Endothelial cell of umbilical vein (primary cell): Measurements from ENCODE around the gene ZNF311.

Source experiments
- EZH2 ChIP-seq: IDR thresholded peaks from 2 replicates; pipeline ENCODE4 v1.6.1; 2012; ENCODE audit warnings: borderline replicate concordance, low read depth, mild to moderate bottlenecking, moderate library complexity, low read length, inconsistent platforms; ENCODE audit not compliant: severe bottlenecking
- MYC ChIP-seq: IDR thresholded peaks from one replicate; pipeline ENCODE4 v1.6.1; 2011; ENCODE audit warnings: mild to moderate bottlenecking, low read depth, low read length
- POLR2A ChIP-seq: IDR thresholded peaks from 2 replicates; pipeline ENCODE4 v1.6.1; 2012; ENCODE audit warnings: low read depth, mild to moderate bottlenecking, control low read depth, low read length
- POLR2AphosphoS5 ChIP-seq: IDR thresholded peaks from 2 replicates; pipeline ENCODE4 v1.6.1; 2012; ENCODE audit warnings: low read depth, mild to moderate bottlenecking, control low read depth, low read length, moderate library complexity; ENCODE audit not compliant: insufficient read depth
- TF ChIP-seq, protein P1 (sequence below), 2 donors: IDR thresholded peaks; 1 replicate in 1 of 2; 2 replicates in 1 of 2; pipeline ENCODE4 v1.5.1; 2011; ENCODE audit warnings: low read length in 2 of 2, mild to moderate bottlenecking in 2 of 2, moderate library complexity in 2 of 2, control low read depth in 1 of 2, inconsistent platforms in 1 of 2, low read depth in 1 of 2; ENCODE audit not compliant: insufficient read depth in 1 of 2; ENCODE audit errors: extremely low read depth in 1 of 2

DNA sequence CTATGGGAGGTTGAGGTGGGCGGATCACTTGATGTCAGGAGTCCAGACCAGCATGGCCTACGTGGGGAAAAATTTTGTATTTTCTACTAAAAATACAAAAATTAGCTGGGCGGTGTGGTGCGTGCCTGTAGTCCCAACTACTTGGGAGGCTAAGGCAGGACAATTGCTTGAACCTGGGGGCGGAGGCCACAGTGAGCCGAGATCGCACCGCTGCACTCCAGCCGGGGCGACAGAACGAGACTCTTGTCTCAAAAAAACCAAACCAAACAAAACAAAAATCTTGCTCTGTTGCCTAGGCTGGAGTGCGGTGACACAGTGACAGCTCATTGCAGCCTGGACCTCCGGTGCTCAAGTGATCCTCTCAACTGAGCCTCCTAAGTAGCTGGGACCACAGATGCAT lies 23.7 kb upstream of the ZNF311 start:
- TF ChIP-seq, protein P1, sequence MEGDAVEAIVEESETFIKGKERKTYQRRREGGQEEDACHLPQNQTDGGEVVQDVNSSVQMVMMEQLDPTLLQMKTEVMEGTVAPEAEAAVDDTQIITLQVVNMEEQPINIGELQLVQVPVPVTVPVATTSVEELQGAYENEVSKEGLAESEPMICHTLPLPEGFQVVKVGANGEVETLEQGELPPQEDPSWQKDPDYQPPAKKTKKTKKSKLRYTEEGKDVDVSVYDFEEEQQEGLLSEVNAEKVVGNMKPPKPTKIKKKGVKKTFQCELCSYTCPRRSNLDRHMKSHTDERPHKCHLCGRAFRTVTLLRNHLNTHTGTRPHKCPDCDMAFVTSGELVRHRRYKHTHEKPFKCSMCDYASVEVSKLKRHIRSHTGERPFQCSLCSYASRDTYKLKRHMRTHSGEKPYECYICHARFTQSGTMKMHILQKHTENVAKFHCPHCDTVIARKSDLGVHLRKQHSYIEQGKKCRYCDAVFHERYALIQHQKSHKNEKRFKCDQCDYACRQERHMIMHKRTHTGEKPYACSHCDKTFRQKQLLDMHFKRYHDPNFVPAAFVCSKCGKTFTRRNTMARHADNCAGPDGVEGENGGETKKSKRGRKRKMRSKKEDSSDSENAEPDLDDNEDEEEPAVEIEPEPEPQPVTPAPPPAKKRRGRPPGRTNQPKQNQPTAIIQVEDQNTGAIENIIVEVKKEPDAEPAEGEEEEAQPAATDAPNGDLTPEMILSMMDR (IDR thresholded peaks at IDR 0.05; ENCODE audit: extremely low read depth in 1 of 2, insufficient read depth in 1 of 2, low read depth in 1 of 2, low read length in 2 of 2), result no peak
- TF ChIP-seq POLR2A (no peak), POLR2AphosphoS5 (no peak), MYC (no peak), EZH2 (no peak)
